SH-SY5Y (cell line): ENCODE measurements around the gene ZCCHC7.

Experiments used
- GATA2 ChIP-seq: IDR thresholded peaks from 2 replicates; pipeline ENCODE4 v1.6.1; 2011; ENCODE audit warnings: mild to moderate bottlenecking, low read depth, low read length
- GATA3 ChIP-seq: IDR thresholded peaks from 2 replicates; pipeline ENCODE4 v1.6.1; 2011; ENCODE audit warnings: low read depth, mild to moderate bottlenecking, low read length, moderate library complexity

DNA sequence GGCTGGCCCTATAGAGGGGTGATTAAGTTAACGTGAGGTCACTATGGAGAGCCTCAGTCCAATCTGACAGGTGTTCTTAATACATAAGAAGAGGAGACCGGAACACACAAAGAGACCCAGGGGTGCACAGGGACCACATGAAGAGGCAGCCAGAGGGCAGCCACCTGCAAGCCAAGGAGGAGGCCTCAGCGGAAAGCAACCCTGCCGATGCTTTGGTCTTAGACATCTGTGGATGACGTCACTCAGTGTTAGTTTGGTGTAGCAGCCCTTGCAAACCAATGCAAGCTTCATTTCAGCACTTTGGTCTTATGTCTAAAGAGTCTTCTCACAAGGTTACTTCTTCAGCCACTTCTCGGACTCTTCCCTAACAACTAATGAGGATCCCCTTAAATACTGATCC lies 254.5 kb downstream of the ZCCHC7 start:
- no peak for TF ChIP-seq GATA2
- TF ChIP-seq GATA3: no peak
